ENCODE results near the gene DEPDC5.

The DEPDC5 gene

GRCh38 chr22:31929167-31929930 is 175.5 kb downstream of the DEPDC5 start:
- no peak for DNase-seq

GRCh38 chr22:31932863-31933262 is 179.0 kb downstream of the DEPDC5 start:
- DNase-seq: no peak

GRCh38 chr22:31933406-31933805 is 179.6 kb downstream of the DEPDC5 start:
- DNase-seq: no peak

GRCh38 chr22:31933816-31934482 is 180.1 kb downstream of the DEPDC5 start:
- DNase-seq: no peak

GRCh38 chr22:31935961-31936635 is 182.3 kb downstream of the DEPDC5 start:
- no peak for DNase-seq

- no peak for DNase-seq
Measured at GRCh38 chr22:31937341-31937740, 183.5 kb downstream of the DEPDC5 start.

GRCh38 chr22:31938296-31938695 is 184.5 kb downstream of the DEPDC5 start:
- DNase-seq: no peak

GRCh38 chr22:31940506-31940905 is 186.7 kb downstream of the DEPDC5 start:
- no peak for DNase-seq

GRCh38 chr22:31942091-31942490 is 188.3 kb downstream of the DEPDC5 start:
- DNase-seq: no peak

- DNase-seq: no peak
Measured at GRCh38 chr22:31943206-31943977, 189.6 kb downstream of the DEPDC5 start.

- DNase-seq: peak; percentile 88
Measured at GRCh38 chr22:31943978-31944699, 190.3 kb downstream of the DEPDC5 start, which contains the start of gene YWHAH. Gene YWHAH (plus strand): TSS chr22:31944535. CDS start chr22:31944734, 199 bp downstream.

GRCh38 chr22:31944700-31945442 is 191.1 kb downstream of the DEPDC5 start:
- DNase-seq: peak; percentile 41

GRCh38 chr22:31945443-31945855 is 191.6 kb downstream of the DEPDC5 start:
- no peak for DNase-seq

- no peak for DNase-seq
Measured at GRCh38 chr22:31945971-31946680, 192.3 kb downstream of the DEPDC5 start.

- DNase-seq: peak; percentile 27
Measured at GRCh38 chr22:31947296-31947695, 193.5 kb downstream of the DEPDC5 start.

GRCh38 chr22:31948002-31948401 is 194.2 kb downstream of the DEPDC5 start:
- no peak for DNase-seq

- no peak for DNase-seq
Measured at GRCh38 chr22:31950226-31950625, 196.4 kb downstream of the DEPDC5 start.

- DNase-seq: peak; percentile 52
Measured at GRCh38 chr22:31951194-31952093, 197.6 kb downstream of the DEPDC5 start.

GRCh38 chr22:31952094-31952401 is 198.2 kb downstream of the DEPDC5 start:
- DNase-seq: no peak

GRCh38 chr22:31952472-31952871 is 198.7 kb downstream of the DEPDC5 start:
- no peak for DNase-seq
